Choroid plexus epithelial cell (primary cell): Measurements from ENCODE around the gene PRRC2B.

ENCODE experiments used
- DNase-seq: peaks from one replicate; pipeline ENCODE4 v3.0.0-alpha.2; 2010; ENCODE audit warnings: low read depth
- H3K4me3 ChIP-seq: 2 replicates; pipeline ENCODE4 v1.5.1; 2011; ENCODE audit warnings: low read depth, mild to moderate bottlenecking, control low read depth, low read length, moderate library complexity
- TF ChIP-seq, protein P1 (sequence below): conservative IDR thresholded peaks from 2 replicates; pipeline ENCODE4 v1.5.1; 2011; ENCODE audit warnings: low read depth, mild to moderate bottlenecking, control low read depth, inconsistent platforms, low read length, moderate library complexity

Gene PRRC2B

DNA sequence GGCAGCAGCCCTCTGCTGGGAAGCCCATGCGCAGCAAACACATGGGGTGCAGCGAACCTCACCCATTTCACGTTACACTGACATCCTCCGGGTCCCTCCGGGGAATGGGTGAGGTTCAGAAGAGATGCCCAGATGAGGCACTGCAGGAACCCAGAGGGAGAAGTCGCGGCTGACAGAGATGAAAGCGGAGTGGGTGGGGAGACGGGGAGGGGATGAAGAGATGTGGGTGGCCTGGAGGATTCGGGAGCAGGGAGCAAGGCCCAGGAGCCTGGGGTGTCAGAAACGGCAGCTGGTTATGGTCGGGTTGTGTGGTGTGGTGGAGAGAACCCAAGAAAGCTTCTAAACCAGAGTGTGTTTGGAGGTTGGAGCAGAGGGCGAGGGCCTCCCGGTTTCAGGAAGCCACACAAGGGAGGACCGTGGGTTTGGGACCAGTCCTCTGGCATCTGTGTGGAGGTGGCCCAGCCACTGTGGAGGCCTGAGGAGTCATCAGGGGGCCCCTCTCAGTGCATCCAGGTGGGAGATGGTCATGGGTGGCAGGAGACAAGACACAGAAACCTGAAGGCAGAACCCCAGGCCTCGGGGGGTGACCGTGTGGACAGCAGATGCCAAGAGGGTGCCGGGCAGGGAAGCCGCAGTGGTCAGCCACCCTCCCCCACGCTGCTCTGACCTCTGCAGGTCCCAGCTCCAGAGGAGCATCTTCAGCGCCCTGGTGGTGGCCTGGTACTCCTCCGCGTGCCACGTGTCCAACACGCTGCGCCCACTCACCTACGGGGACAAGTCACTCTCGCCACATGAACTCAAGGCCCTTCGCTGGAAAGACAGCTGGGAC is 128.6 kb downstream of the PRRC2B start:
- no peak for DNase-seq
- no peak overlapping the region for H3K4me3 ChIP-seq
- TF ChIP-seq, protein P1, sequence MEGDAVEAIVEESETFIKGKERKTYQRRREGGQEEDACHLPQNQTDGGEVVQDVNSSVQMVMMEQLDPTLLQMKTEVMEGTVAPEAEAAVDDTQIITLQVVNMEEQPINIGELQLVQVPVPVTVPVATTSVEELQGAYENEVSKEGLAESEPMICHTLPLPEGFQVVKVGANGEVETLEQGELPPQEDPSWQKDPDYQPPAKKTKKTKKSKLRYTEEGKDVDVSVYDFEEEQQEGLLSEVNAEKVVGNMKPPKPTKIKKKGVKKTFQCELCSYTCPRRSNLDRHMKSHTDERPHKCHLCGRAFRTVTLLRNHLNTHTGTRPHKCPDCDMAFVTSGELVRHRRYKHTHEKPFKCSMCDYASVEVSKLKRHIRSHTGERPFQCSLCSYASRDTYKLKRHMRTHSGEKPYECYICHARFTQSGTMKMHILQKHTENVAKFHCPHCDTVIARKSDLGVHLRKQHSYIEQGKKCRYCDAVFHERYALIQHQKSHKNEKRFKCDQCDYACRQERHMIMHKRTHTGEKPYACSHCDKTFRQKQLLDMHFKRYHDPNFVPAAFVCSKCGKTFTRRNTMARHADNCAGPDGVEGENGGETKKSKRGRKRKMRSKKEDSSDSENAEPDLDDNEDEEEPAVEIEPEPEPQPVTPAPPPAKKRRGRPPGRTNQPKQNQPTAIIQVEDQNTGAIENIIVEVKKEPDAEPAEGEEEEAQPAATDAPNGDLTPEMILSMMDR = no peak

DNA sequence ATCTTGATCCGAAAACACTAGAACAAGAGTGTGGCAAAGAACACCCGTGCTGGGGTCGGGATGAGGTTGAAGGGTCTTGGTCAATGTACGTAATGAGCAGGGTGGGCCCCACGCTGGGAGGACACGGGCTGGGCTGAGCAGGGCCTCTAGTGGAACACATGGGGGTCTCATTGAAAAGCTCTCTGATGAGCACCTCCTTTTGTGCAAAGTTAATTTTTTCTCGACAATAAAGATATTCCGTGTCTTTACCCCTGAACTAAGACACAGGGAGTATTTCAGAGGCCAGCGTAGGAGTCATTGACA is 129.2 kb downstream of the PRRC2B start:
- no peak overlapping the region for H3K4me3 ChIP-seq
- DNase-seq = no peak
- TF ChIP-seq, protein P1 = no peak

DNA sequence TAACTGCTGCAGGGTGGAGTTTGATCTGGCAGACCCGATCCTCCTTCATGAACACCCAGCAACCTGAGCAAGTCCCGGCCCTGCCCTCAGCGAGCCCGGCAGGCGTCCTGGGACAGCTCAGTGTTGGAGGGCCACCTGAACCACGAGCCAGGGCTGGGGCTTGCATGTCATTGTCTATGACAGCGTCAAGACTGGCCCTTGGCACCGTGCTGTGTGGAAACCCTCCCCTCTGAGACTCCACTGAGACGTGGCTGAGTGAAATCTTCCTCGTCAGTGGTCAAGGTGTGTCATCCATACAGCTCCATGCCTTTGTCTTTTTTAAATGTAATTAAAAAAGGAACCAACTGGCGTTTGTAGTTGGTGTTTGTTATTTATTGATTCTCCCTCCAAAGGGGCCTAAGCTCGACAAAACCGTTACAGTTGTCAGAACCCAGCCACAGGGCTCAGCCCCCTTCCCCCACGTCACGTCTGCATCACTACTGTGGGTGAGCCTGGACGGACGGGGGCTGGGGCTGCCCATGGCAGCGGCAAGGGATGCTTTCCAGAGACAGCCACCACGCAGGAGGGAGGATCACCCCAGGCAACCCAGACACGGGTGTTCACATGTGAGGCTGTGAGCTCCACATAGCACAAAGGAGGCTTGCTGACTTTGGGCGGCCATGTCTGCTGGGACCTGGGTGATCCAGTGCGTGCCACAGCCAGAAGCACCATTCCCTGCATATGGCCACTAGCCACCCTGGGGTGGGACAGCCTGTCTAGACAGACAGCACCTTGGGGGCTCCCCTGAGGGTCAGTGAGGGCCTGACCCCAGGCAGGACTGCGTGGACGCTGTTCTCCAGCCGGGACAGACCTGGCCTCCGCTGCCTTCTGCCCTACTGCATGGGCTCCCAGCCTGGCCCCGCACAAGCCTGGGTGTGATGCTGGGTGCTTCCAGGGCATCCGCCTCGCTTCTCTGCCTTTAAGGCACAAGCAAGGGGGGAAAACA is 129.9 kb downstream of the PRRC2B start:
- no peak for DNase-seq
- TF ChIP-seq, protein P1 = no peak
- H3K4me3 ChIP-seq = no peak overlapping the region

DNA sequence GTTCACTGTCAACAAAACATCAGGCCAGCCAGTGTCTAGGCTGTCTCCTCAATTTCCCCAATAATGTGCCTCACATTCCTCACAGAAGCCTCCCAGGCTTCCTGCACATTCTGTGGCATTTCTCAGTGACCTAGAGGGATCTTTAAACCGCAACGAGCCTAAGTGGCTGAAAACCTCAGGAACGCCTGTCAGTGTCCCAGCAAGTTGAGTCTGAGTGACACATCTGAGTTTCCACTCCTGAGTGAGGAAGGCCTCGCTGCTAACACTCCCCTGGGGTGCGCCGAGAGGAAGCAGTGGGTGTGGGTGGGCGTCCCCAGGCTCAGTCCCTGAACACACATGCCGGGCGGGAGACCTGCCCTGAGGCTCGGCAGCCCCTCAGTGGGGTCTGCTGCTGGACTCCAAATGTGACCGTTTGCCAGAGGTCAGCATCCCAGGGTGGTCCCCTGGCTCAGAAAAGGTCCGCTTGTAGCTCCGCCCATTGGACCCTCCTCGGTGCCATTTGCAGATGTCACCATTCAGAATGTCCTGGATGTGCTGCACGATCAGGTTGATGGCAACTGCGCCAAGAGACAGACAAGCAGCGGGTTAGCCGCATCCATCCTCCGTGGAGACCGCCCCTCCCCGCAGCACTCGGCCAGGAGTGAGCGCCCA is 130.9 kb downstream of the PRRC2B start:
- peak; percentile 66 for DNase-seq

GRCh38 chr9:131525643-131526565 is 132.0 kb downstream of the PRRC2B start:
- TF ChIP-seq, protein P1 = no peak
- DNase-seq = no peak

More for the DNA sequence above, 130.9 kb downstream of the PRRC2B start:
- TF ChIP-seq, protein P1 = no peak
- H3K4me3 ChIP-seq = no peak overlapping the region

DNA sequence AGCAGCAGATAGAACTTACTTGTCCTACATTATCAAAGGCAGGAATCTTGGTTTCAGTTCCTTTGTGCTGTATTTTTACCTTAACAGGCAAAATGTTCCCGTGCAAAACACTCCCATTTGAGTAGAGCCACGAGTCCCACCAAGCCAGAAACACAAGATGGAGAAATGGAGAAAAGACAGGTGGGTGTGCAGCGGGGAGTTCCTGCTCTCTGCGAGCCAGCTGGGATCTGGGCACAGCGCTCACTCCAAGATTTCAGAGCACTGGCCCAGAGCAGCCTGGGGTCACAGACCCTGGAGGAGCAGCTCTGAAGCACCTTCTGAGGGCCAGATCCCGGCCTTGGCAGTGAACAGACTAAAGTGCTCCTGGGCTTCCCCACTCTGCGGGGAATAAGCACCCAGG is 134.3 kb downstream of the PRRC2B start:
- no peak for DNase-seq
- H3K4me3 ChIP-seq = no peak overlapping the region
- TF ChIP-seq, protein P1 = no peak

More at GRCh38 chr9:131525643-131526565, 132.0 kb downstream of the PRRC2B start:
- no peak overlapping the region for H3K4me3 ChIP-seq
